GM12878 (cell line): ENCODE measurements around the gene CLUH. TPM values are rescaled to one million over a fixed set of nuclear protein-coding genes. Genes with fewer than 3 reads are reported as not detected.

Source experiments
- ATAC-seq: fragments of 200-7000 bp; cut with Tn5 transposase; 3 replicates; pipeline ENCODE4 v1.9.1; 2020; ENCODE audit warnings: mild to moderate bottlenecking, moderate library complexity
- BruUV-seq: library from RNA; stranded (reverse); fragments of 400-500 nt; replicated peaks from 2 replicates; lab custom pipeline; 2021; lab: Mats Ljungman, UMichigan
- CTCF ChIA-PET: fragments of 300-600 bp; sonication (Branson Sonifier 250); formaldehyde crosslinking; extraction: SDS; loops from one replicate; lab custom pipeline; 2021; ENCODE audit warnings: inconsistent platforms; lab: Yijun Ruan, JAX
- POLR2A ChIA-PET: fragments of 350-600 bp; formaldehyde crosslinking; extraction: SDS; loops from one replicate; lab custom pipeline; 2021; ENCODE audit warnings: inconsistent platforms; lab: Charles Lee
- RAD21 ChIA-PET: fragments of 300-600 bp; sonication (Branson Sonifier 250); formaldehyde crosslinking; loops from one replicate; lab custom pipeline; 2023; ENCODE audit warnings: antibody characterized with exemption; ENCODE audit not compliant: unreplicated experiment; lab: Charles Lee
- SMC1A ChIA-PET: fragments of 300-600 bp; sonication (Branson Sonifier 250); formaldehyde crosslinking; loops from one replicate; lab custom pipeline; 2023; ENCODE audit not compliant: unreplicated experiment, uncharacterized antibody; lab: Charles Lee
- DNase-seq: peaks from one replicate; pipeline ENCODE4 v3.0.0-alpha.2; 2011; ENCODE audit warnings: low read depth, low spot score
- FAIRE-seq: peaks from 3 replicates; lab custom pipeline; 2011; peaks lifted over from hg19 to GRCh38; lab: Jason Lieb, UNC
- H2AFZ ChIP-seq: 2 replicates; pipeline ENCODE4 v1.6.0; 2011; ENCODE audit warnings: low read depth, low read length, control low read depth; ENCODE audit not compliant: control insufficient read depth
- H3K27ac ChIP-seq: 2 replicates; pipeline ENCODE4 v1.5.1; 2011; ENCODE audit warnings: control low read depth; ENCODE audit not compliant: control insufficient read depth, insufficient read depth
- H3K27me3 ChIP-seq, 2 experiments: replicated peaks in 1 of 2; 2 replicates each; pipeline versions ENCODE4 v1.6.0 to v1.6.1; 2011; ENCODE audit warnings: low read length in 1 of 2; ENCODE audit not compliant: control insufficient read depth in 2 of 2, insufficient read depth in 2 of 2
- H3K36me3 ChIP-seq, 2 experiments: 2 replicates each; pipeline ENCODE4 v1.5.1; 2011; ENCODE audit warnings: low read length in 1 of 2; ENCODE audit not compliant: control insufficient read depth in 2 of 2, insufficient read depth in 2 of 2
- H3K4me1 ChIP-seq: 2 replicates; pipeline ENCODE4 v1.6.1; 2011; ENCODE audit warnings: mild to moderate bottlenecking, low read length, moderate library complexity, mixed read lengths; ENCODE audit not compliant: control insufficient read depth, insufficient read depth
- H3K4me2 ChIP-seq: 2 replicates; pipeline ENCODE4 v1.6.0; 2011; ENCODE audit warnings: control low read depth; ENCODE audit not compliant: control insufficient read depth, insufficient read depth
- H3K4me3 ChIP-seq: fragments of 200-600 bp; sonication (generic); 2 replicates; pipeline ENCODE4 v1.5.1; 2016
- H3K79me2 ChIP-seq: 2 replicates; pipeline ENCODE4 v1.6.0; 2011; ENCODE audit warnings: low read length; ENCODE audit not compliant: control insufficient read depth, insufficient read depth
- H3K9ac ChIP-seq: 2 replicates; pipeline ENCODE4 v1.8.0; 2011; ENCODE audit warnings: low read length, control low read depth, mixed read lengths; ENCODE audit not compliant: control insufficient read depth, insufficient read depth
- H3K9me3 ChIP-seq: replicated peaks from 3 replicates; pipeline ENCODE4 v1.5.1; 2011; ENCODE audit warnings: mild to moderate bottlenecking, low read length; ENCODE audit not compliant: control insufficient read depth, insufficient read depth
- H4K20me1 ChIP-seq: 2 replicates; pipeline ENCODE4 v1.6.0; 2011; ENCODE audit not compliant: control insufficient read depth, insufficient read depth
- CBX3 ChIP-seq: fragments of 200-600 bp; sonication (generic); IDR thresholded peaks from 2 replicates; pipeline ENCODE4 v1.6.1; 2016; ENCODE audit warnings: low read depth, borderline replicate concordance
- CHD2 ChIP-seq: IDR thresholded peaks from 2 replicates; pipeline ENCODE4 v1.6.1; 2011; ENCODE audit warnings: low read depth, low read length, improper control_type of control experiment, borderline replicate concordance
- MLLT1 ChIP-seq: fragments of 450-650 bp; IDR thresholded peaks from 2 replicates; pipeline ENCODE4 v1.6.1; 2016; ENCODE audit warnings: mild to moderate bottlenecking
- MTA3 ChIP-seq: IDR thresholded peaks from 2 replicates; pipeline ENCODE4 v1.6.1; 2012; ENCODE audit warnings: low read length, inconsistent platforms, borderline replicate concordance
- RBBP5 ChIP-seq: fragments of 200-600 bp; sonication (generic); conservative IDR thresholded peaks from 2 replicates; pipeline ENCODE4 v1.6.1; 2016
- REST ChIP-seq: IDR thresholded peaks from 2 replicates; pipeline ENCODE4 v1.6.1; 2012; ENCODE audit warnings: mild to moderate bottlenecking, low read depth, low read length
- TARDBP ChIP-seq: IDR thresholded peaks from 2 replicates; pipeline ENCODE4 v1.6.1; 2016; ENCODE audit warnings: borderline replicate concordance
- ZNF207 ChIP-seq: fragments of 450-650 bp; IDR thresholded peaks from 2 replicates; pipeline ENCODE4 v1.6.1; 2014; ENCODE audit warnings: antibody characterized with exemption, mild to moderate bottlenecking, borderline replicate concordance
- ZSCAN29 ChIP-seq: fragments of 450-650 bp; IDR thresholded peaks from 2 replicates; pipeline ENCODE4 v1.6.1; 2017; ENCODE audit warnings: mild to moderate bottlenecking, moderate library complexity
- WGBS: methylation state at CpG from one replicate; pipeline ENCODE4 v1.1.6; 2016; ENCODE audit warnings: low lambda C conversion rate; ENCODE audit not compliant: insufficient replicate concordance, insufficient coverage; ENCODE audit errors: missing lambda C conversion rate; 5-methylcytosine and 5-hydroxymethylcytosine counted together
- in situ Hi-C: fragments of 300-500 bp; cut with MboI; formaldehyde crosslinking; loops from 9 replicates; pipeline ENCODE4 v1.14.3; 2018; ENCODE audit warnings: mixed read lengths
- intact Hi-C: fragments of 100-400 bp; cut with micrococcal nuclease; formaldehyde crosslinking; loops from one replicate; pipeline ENCODE4 v1.14.2; 2022; ENCODE audit not compliant: unreplicated experiment
- polyA plus RNA-seq, 11 experiments: library from polyadenylated mRNA; depleted of rRNA in 4 of 11; unstranded in 6 of 11; stranded (reverse) in 5 of 11; fragments of >200 nt; fragmentation: Nextera tagmentation in 4 of 11; fragmentation: Illumina TruSeq in 1 of 11; extraction: Ambion mirVana in 4 of 11; extraction: Trizol in 1 of 11; gene quantifications; 1 replicate in 1 of 11; 2 replicates in 10 of 11; pipeline versions ENCODE4 v1.2.1 to v1.2.3, GENCODE V29; 2011 to 2016; ENCODE audit warnings: inconsistent platforms in 2 of 11, missing spikeins in 2 of 11, low read depth in 1 of 11
- total RNA-seq, 4 experiments: library from RNA; depleted of rRNA in 3 of 4; stranded (reverse); fragments of >200 nt in 3 of 4; fragmentation: Illumina TruSeq in 1 of 4; extraction: Trizol in 1 of 4; gene quantifications; 2 replicates each; pipeline versions ENCODE4 v1.2.1 to v1.2.3, GENCODE V29; 2013 to 2021

The CLUH gene
- total and polyA plus RNA-seq, 10 of the 15 experiments (the other 5 are each of a cell fraction or from before 2014, with no cell fraction given), result 0.11 to 147 (median 60.2) TPM

- no peak for TF ChIP-seq CBX3
- TF ChIP-seq, all 136 proteins: peak for 0
These were observed 5.1 kb upstream of the CLUH start (continued) for GRCh38 chr17:2716649-2717048.

GRCh38 chr17:2713881-2714280, 2.3 kb upstream of the CLUH start:
- BruUV-seq, result no TSS peak
- 0 out of 2 replicates have a peak, but pooled peaks cover 3% of the 10 kb centered on the region for H4K20me1 ChIP-seq
- H3K4me3 ChIP-seq, result no peak overlapping the region
- DNase-seq (no peak), FAIRE-seq (no peak), ATAC-seq (no peak)
- in situ Hi-C loops, result no loop called here
- no peaks in the 10 kb centered on the region for H3K27me3 ChIP-seq
- peaks cover 34% of the 10 kb centered on the region for H3K79me2 ChIP-seq
- peaks cover 11% of the 10 kb centered on the region for H3K4me1 ChIP-seq
- no peak overlapping the region for H3K27ac ChIP-seq
- ChIA-PET CTCF (no interaction called here), RAD21 (no interaction called here), POLR2A (no interaction called here), SMC1A (interaction anchor here (0.8 kb wide), 1 partner anchor 331 kb away, joined by 3 read pairs; no protein-coding TSS in a partner anchor)
- no peak overlapping the region for H3K9ac ChIP-seq
- H2AFZ ChIP-seq, result no peak overlapping the region
- WGBS, result 85% methylated on average over 9 of the region's 9 CpGs
- no peaks in the 10 kb centered on the region for H3K36me3 ChIP-seq
- no peaks in the 10 kb centered on the region for H3K9me3 ChIP-seq
- no peak for TF ChIP-seq MTA3
- no peak for TF ChIP-seq MLLT1
- TF ChIP-seq TARDBP, result no peak
- no peak for TF ChIP-seq ZNF207
- no peak for TF ChIP-seq CHD2
- TF ChIP-seq REST, result no peak
- TF ChIP-seq ZSCAN29, result no peak
- no peak for TF ChIP-seq RBBP5
- H3K4me2 ChIP-seq, result no peak overlapping the region
- intact Hi-C loops, result no loop called here
